ENCODE results near the gene CACNA2D1.

CACNA2D1 gene

DNA sequence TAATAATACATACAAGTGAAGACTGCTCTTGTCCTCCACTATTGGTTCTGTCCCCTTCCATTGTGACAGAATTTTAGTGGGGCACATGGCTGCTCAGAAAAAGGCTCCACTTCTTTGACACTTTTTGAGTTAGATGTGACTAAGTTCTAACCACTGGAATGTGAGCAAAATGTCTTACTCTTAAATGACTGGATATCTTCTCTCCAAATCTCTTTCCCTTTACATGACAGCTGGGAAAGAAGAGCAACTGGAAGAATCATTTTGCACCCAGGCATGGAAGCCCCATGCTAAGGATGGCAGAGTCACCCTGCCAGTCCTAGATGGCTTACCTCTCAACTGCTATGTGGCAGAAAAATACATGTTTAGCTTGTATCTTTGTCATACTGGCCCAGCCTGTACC lies 97.7 kb downstream of the CACNA2D1 start:
- Histone ChIP-seq H3K27ac (ENCODE audit: low read depth, low read length) (no peak overlapping the region), H3K4me3 (ENCODE audit: low read depth, low read length) (no peak overlapping the region), H3K9ac (ENCODE audit: low read length) (no peak overlapping the region), H3K36me3 (ENCODE audit: control insufficient read depth, insufficient read depth, low read length) (no peaks in the 10 kb centered on the region), H3K27me3 (ENCODE audit: control insufficient read depth, insufficient read depth, low read length) (no peaks in the 10 kb centered on the region), H3K9me3 (ENCODE audit: control insufficient read depth, insufficient read depth, low read depth, low read length) (no peaks in the 10 kb centered on the region), H3K4me1 (ENCODE audit: control insufficient read depth, insufficient read depth, low read length) (no peaks in the 10 kb centered on the region)

DNA sequence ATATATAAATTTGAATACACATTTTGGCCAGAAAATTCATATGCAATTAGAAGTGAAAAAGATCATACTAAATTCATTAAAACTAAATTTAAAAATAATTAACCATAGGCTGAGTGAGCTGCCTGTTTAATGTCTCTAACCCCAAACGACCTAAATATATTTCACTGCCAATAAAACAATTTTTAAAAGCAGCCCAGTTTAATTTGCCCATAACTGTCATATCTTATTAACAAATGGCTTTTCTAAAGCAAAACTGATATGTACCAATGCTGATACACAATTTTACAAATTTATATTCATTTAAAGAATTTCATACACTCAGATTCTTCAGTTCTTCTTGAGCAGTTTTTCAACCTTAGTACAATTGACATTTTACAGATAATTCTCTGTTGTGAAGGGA lies 99.9 kb downstream of the CACNA2D1 start:
- no peaks in the 10 kb centered on the region for H3K27me3 ChIP-seq (ENCODE audit: control insufficient read depth, insufficient read depth, low read length)
- no peaks in the 10 kb centered on the region for H3K9me3 ChIP-seq (ENCODE audit: control insufficient read depth, insufficient read depth, low read depth, low read length)
- peaks cover 2% of the 10 kb centered on the region; the same call in 1 of the 2 replicates for H3K4me1 ChIP-seq (ENCODE audit: control insufficient read depth, insufficient read depth, low read length)

DNA sequence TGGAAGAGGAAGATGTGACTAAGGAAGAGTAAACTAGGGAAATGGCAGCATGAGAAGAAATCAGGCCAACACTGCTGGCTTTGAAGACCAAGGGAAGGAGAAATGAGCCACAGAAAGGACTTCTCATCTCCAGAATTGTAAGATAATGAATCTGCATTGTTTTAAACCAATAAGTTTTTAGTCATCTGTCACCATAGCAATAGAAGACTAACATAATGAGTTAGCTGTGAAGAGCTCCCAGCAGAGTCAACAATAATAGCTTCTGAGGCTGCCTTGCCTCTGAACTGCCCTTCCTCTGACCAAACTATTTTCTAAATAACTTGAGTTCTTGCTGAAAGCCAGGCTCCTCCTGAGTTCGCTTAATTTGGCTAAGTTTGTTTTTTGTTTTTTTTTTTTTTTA lies 103.6 kb downstream of the CACNA2D1 start:
- Histone ChIP-seq H3K4me1 (ENCODE audit: control insufficient read depth, insufficient read depth, low read length) (peaks cover 5% of the 10 kb centered on the region; the same call in 1 of the 2 replicates), H3K27ac (ENCODE audit: low read depth, low read length) (no peak overlapping the region), H3K27me3 (ENCODE audit: control insufficient read depth, insufficient read depth, low read length) (no peaks in the 10 kb centered on the region), H3K9ac (ENCODE audit: low read length) (no peak overlapping the region), H3K36me3 (ENCODE audit: control insufficient read depth, insufficient read depth, low read length) (no peaks in the 10 kb centered on the region), H3K9me3 (ENCODE audit: control insufficient read depth, insufficient read depth, low read depth, low read length) (no peaks in the 10 kb centered on the region), H3K4me3 (ENCODE audit: low read depth, low read length) (no peak overlapping the region)

More for the DNA sequence above, 99.9 kb downstream of the CACNA2D1 start:
- no peak overlapping the region for H3K4me3 ChIP-seq (ENCODE audit: low read depth, low read length)
- no peak overlapping the region for H3K27ac ChIP-seq (ENCODE audit: low read depth, low read length)
- no peak overlapping the region for H3K9ac ChIP-seq (ENCODE audit: low read length)
- no peaks in the 10 kb centered on the region for H3K36me3 ChIP-seq (ENCODE audit: control insufficient read depth, insufficient read depth, low read length)

DNA sequence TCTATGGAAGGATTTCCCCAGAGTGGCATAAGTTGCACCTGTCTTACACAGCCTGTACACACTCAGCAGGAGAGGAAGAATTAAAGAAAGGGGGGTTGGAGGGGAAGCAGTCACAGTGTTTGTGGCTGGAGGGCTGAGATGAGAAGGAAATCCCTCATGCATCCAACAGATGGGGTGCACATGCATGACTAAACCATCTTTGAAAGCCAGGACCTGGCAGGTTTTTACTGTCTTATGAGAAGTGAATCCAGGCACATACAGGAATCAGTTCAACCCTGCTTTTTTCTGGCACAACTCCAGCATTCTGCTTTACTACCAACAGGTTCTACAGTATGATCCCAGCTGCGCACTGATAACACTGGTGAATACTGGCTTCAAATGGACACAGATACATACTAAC lies 107.7 kb downstream of the CACNA2D1 start:
- no peaks in the 10 kb centered on the region for H3K27me3 ChIP-seq (ENCODE audit: control insufficient read depth, insufficient read depth, low read length)
- H3K9me3 ChIP-seq (ENCODE audit: control insufficient read depth, insufficient read depth, low read depth, low read length): no peaks in the 10 kb centered on the region
- H3K36me3 ChIP-seq (ENCODE audit: control insufficient read depth, insufficient read depth, low read length): no peaks in the 10 kb centered on the region
- H3K4me1 ChIP-seq (ENCODE audit: control insufficient read depth, insufficient read depth, low read length): peaks cover 8% of the 10 kb centered on the region; the same call in 1 of the 2 replicates
- H3K9ac ChIP-seq (ENCODE audit: low read length): no peak overlapping the region
- no peak overlapping the region for H3K4me3 ChIP-seq (ENCODE audit: low read depth, low read length)
- no peak overlapping the region for H3K27ac ChIP-seq (ENCODE audit: low read depth, low read length)

DNA sequence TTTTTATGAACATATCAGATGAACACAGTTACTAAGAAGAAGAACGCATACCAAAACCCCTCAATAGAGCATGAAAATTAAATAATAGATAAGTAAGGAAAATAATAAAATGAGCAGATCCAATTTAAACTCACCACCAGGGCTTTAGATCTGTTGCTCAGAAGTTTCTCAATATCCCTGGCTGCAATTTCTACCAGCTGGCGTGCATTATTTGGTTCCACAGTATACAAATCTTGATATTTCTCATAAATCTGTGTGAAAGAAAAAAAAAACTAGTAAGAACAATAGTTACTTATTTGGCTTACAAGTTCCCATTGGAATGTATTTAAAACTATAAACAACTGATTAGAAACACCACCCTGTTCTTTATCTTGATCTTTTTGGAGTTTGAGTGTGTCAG lies 108.6 kb downstream of the CACNA2D1 start:
- Histone ChIP-seq H3K4me3 (ENCODE audit: low read depth, low read length) (no peak overlapping the region), H3K4me1 (ENCODE audit: control insufficient read depth, insufficient read depth, low read length) (peaks cover 12% of the 10 kb centered on the region; the same call in 1 of the 2 replicates), H3K9me3 (ENCODE audit: control insufficient read depth, insufficient read depth, low read depth, low read length) (no peaks in the 10 kb centered on the region), H3K27ac (ENCODE audit: low read depth, low read length) (no peak overlapping the region), H3K36me3 (ENCODE audit: control insufficient read depth, insufficient read depth, low read length) (no peaks in the 10 kb centered on the region), H3K9ac (ENCODE audit: low read length) (no peak overlapping the region), H3K27me3 (ENCODE audit: control insufficient read depth, insufficient read depth, low read length) (no peaks in the 10 kb centered on the region)

DNA sequence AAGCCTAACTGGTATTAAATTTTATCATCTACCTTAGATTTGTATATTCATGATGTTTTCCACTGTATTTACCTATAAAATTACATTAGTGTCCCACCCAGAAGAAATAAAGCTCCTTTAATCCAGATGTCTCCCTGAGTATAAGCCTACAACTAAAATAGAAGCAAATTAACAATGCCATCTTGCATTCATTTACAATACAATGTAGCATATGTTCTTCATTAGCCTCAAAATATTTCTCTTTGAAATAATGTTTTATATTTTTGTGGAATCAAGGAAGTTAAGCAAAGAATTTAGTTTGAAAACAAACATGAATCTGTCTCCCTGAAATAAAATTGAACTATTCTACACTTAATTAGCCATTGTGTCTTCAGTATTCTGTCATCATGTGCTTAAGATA lies 112.3 kb downstream of the CACNA2D1 start:
- no peak overlapping the region for H3K9ac ChIP-seq (ENCODE audit: low read length)
- H3K4me3 ChIP-seq (ENCODE audit: low read depth, low read length): no peak overlapping the region
- peaks cover 7% of the 10 kb centered on the region; the same call in 1 of the 2 replicates for H3K4me1 ChIP-seq (ENCODE audit: control insufficient read depth, insufficient read depth, low read length)
- H3K36me3 ChIP-seq (ENCODE audit: control insufficient read depth, insufficient read depth, low read length): no peaks in the 10 kb centered on the region
- H3K9me3 ChIP-seq (ENCODE audit: control insufficient read depth, insufficient read depth, low read depth, low read length): no peaks in the 10 kb centered on the region
- no peak overlapping the region for H3K27ac ChIP-seq (ENCODE audit: low read depth, low read length)
- H3K27me3 ChIP-seq (ENCODE audit: control insufficient read depth, insufficient read depth, low read length): no peaks in the 10 kb centered on the region

DNA sequence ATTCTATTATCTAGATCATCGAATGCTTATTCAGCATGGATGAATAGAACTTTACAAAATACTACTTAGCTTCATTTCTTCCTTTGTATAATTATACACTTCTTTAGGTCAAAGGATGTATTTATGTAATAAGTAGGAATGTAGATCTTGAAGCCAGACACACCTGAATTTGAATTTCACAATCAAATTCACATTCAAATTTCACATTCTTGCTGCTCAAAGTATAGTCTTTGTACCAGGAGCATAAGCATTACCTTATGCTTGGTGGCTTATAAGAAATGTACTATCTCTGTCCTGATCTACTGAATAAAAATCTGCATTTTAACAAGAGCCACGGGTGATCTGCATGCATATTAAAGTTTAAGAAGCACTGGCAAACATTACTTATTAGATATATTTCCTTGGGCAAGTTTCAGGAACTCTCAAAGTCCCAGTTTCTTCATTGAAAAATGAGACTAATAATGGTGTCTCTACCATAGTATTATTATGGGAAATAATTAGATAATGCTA lies 112.8 kb downstream of the CACNA2D1 start:
- Histone ChIP-seq H3K4me1 (ENCODE audit: control insufficient read depth, insufficient read depth, low read length) (peaks cover 7% of the 10 kb centered on the region; the same call in 1 of the 2 replicates), H3K36me3 (ENCODE audit: control insufficient read depth, insufficient read depth, low read length) (peaks cover 2% of the 10 kb centered on the region; the same call in 1 of the 2 replicates), H3K27ac (ENCODE audit: low read depth, low read length) (no peak overlapping the region), H3K9ac (ENCODE audit: low read length) (no peak overlapping the region), H3K27me3 (ENCODE audit: control insufficient read depth, insufficient read depth, low read length) (no peaks in the 10 kb centered on the region), H3K9me3 (ENCODE audit: control insufficient read depth, insufficient read depth, low read depth, low read length) (no peaks in the 10 kb centered on the region), H3K4me3 (ENCODE audit: low read depth, low read length) (no peak overlapping the region)

DNA sequence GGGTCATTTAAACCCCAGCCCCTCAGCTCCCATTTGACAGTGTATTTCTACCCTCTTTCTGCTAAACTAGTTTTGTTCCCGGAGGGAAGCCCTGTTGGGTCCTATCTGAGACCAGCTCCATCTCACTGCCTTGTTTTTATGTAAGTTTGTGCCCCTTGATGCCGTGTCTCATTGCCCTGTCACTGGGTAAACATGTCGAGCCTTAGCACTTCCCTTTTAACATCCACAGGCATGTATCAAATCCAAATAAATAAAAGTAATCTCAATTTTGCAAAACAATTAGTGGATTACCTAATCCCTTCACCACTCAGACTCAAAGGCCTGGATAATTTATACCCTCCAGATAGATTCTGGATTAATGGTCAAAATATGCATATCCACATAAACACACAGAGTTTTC lies 115.7 kb downstream of the CACNA2D1 start:
- no peak overlapping the region for H3K4me3 ChIP-seq (ENCODE audit: low read depth, low read length)
- H3K4me1 ChIP-seq (ENCODE audit: control insufficient read depth, insufficient read depth, low read length): peaks cover 10% of the 10 kb centered on the region; the same call in 1 of the 2 replicates

DNA sequence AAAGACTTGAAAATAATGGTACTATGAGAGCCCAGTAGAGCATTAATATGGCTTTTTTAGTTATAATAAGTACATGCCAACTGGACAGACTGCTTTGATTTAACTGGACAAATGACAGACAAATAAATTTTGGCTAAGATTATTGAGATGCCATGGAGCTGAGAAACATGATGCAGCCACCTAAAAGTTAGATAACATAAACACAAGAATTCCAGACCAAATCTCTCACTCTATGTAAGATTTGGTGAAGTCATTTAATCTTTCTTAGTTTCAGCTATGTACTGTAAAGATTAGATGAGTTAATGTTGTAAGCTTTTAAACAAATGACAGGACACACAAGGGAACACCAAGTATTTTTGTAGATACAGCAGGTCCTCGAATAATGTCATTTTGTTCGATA lies 118.2 kb downstream of the CACNA2D1 start:
- 0 out of 2 replicates have a peak, but pooled peaks cover 3% of the 10 kb centered on the region for H3K4me1 ChIP-seq (ENCODE audit: control insufficient read depth, insufficient read depth, low read length)
- peaks cover 3% of the 10 kb centered on the region; the same call in 1 of the 2 replicates for H3K36me3 ChIP-seq (ENCODE audit: control insufficient read depth, insufficient read depth, low read length)
- no peak overlapping the region for H3K27ac ChIP-seq (ENCODE audit: low read depth, low read length)
- H3K4me3 ChIP-seq (ENCODE audit: low read depth, low read length): no peak overlapping the region
- no peaks in the 10 kb centered on the region for H3K27me3 ChIP-seq (ENCODE audit: control insufficient read depth, insufficient read depth, low read length)
- no peaks in the 10 kb centered on the region for H3K9me3 ChIP-seq (ENCODE audit: control insufficient read depth, insufficient read depth, low read depth, low read length)
- H3K9ac ChIP-seq (ENCODE audit: low read length): no peak overlapping the region

More for the DNA sequence above, 115.7 kb downstream of the CACNA2D1 start:
- H3K27ac ChIP-seq (ENCODE audit: low read depth, low read length): no peak overlapping the region
- no peaks in the 10 kb centered on the region for H3K27me3 ChIP-seq (ENCODE audit: control insufficient read depth, insufficient read depth, low read length)
- H3K9ac ChIP-seq (ENCODE audit: low read length): no peak overlapping the region
- peaks cover 3% of the 10 kb centered on the region; the same call in 1 of the 2 replicates for H3K36me3 ChIP-seq (ENCODE audit: control insufficient read depth, insufficient read depth, low read length)
- no peaks in the 10 kb centered on the region for H3K9me3 ChIP-seq (ENCODE audit: control insufficient read depth, insufficient read depth, low read depth, low read length)

DNA sequence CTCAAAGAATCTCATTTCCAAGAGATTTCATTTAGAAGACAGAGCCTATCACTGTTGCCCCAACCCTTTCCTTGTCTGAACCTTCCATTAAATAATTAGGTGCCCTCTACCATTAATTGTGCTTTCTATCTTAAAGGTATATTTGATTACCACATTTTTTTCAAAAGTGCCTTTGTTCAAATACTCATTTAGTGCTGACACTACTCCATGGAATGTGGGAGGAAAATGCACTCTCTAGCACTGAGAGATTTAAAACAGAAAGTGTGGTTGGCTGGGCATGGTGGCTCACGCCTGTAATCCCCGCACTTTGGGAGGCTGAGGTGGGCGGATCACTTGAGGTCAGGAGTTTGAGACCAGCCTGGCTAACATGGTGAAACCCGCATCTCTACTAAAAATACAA lies 119.8 kb downstream of the CACNA2D1 start:
- Histone ChIP-seq H3K9ac (ENCODE audit: low read length) (no peak overlapping the region), H3K27me3 (ENCODE audit: control insufficient read depth, insufficient read depth, low read length) (no peaks in the 10 kb centered on the region), H3K9me3 (ENCODE audit: control insufficient read depth, insufficient read depth, low read depth, low read length) (no peaks in the 10 kb centered on the region), H3K36me3 (ENCODE audit: control insufficient read depth, insufficient read depth, low read length) (peaks cover 3% of the 10 kb centered on the region; the same call in 1 of the 2 replicates), H3K4me1 (ENCODE audit: control insufficient read depth, insufficient read depth, low read length) (0 out of 2 replicates have a peak, but pooled peaks cover 3% of the 10 kb centered on the region), H3K27ac (ENCODE audit: low read depth, low read length) (no peak overlapping the region), H3K4me3 (ENCODE audit: low read depth, low read length) (no peak overlapping the region)

DNA sequence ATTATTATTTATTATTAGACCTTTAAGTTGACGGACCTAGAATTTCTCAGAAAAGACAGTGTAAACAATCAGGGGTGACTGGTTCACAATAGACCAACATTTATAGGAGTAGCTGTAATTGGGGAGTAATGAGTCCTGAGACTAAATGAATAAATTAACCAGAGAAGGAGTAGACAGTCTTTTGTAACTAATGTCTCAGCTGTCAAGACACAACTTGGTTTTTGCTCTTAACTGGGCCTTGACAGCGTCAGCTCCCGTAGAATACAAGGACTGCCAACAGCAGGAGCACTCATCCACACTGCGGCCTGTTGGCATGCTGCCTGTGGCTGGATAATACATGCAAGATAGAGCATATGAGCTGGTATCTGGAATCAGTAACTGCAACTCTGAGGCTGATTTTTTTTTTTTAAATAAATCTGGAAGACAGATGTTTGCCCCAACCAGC lies 123.9 kb downstream of the CACNA2D1 start:
- H3K9ac ChIP-seq (ENCODE audit: low read length): no peak overlapping the region
- no peaks in the 10 kb centered on the region for H3K36me3 ChIP-seq (ENCODE audit: control insufficient read depth, insufficient read depth, low read length)
- no peaks in the 10 kb centered on the region; the same call in 1 of the 2 replicates for H3K9me3 ChIP-seq (ENCODE audit: control insufficient read depth, insufficient read depth, low read depth, low read length)
- H3K27me3 ChIP-seq (ENCODE audit: control insufficient read depth, insufficient read depth, low read length): no peaks in the 10 kb centered on the region
- H3K4me1 ChIP-seq (ENCODE audit: control insufficient read depth, insufficient read depth, low read length): peaks cover 22% of the 10 kb centered on the region
- H3K27ac ChIP-seq (ENCODE audit: low read depth, low read length): no peak overlapping the region
- H3K4me3 ChIP-seq (ENCODE audit: low read depth, low read length): no peak overlapping the region

All from HUES6 (cell line).